SK-N-SH (cell line): ENCODE results near the gene WDR6. TPM values are rescaled to one million over a fixed set of nuclear protein-coding genes. Genes with fewer than 3 reads are reported as not detected.
"Not testable (repeated sequence)": the region's sequence is repeated elsewhere in the genome, so short reads cannot be mapped to it uniquely, and the experiment has no call there.

Experiments used
- CTCF ChIA-PET: fragments of 300-600, 350-600 bp; formaldehyde crosslinking; extraction: SDS; loops from one replicate; lab custom pipeline; 2021; lab: Yijun Ruan, JAX
- POLR2A ChIA-PET: fragments of 350-600 bp; sonication (Branson Sonifier 250); formaldehyde crosslinking; extraction: SDS; loops from one replicate; lab custom pipeline; 2020; ENCODE audit warnings: antibody characterized with exemption, inconsistent platforms; lab: Yijun Ruan, JAX
- DNase-seq: peaks from one replicate; pipeline ENCODE4 v3.0.0; 2012
- H2AFZ ChIP-seq: fragments of 200-600 bp; sonication (generic); 2 replicates; pipeline ENCODE4 v1.8.1; 2016; ENCODE audit warnings: antibody characterized with exemption, mild to moderate bottlenecking, low read depth
- H3F3A ChIP-seq: fragments of 200-600 bp; sonication (generic); replicated peaks from 2 replicates; pipeline ENCODE3; 2016; ENCODE audit warnings: antibody characterized with exemption, mild to moderate bottlenecking; ENCODE audit not compliant: insufficient read depth
- H3K27ac ChIP-seq, 2 experiments: fragments of 200-500 bp in 1 of 2; fragments of 200-600 bp in 1 of 2; sonication (Bioruptor generic) in 1 of 2; sonication (generic), shearing (Covaris generic) in 1 of 2; 2 replicates each; pipeline versions ENCODE4 v1.5.1 to v1.6.1; 2014 to 2016; ENCODE audit warnings: low read depth in 2 of 2, inconsistent platforms in 1 of 2, low read length in 1 of 2, mild to moderate bottlenecking in 1 of 2, mixed read lengths in 1 of 2
- H3K27me3 ChIP-seq: fragments of 200-600 bp; sonication (generic), shearing (Covaris generic); 2 replicates; pipeline ENCODE4 v1.6.1; 2016; ENCODE audit warnings: mixed run types; ENCODE audit not compliant: insufficient read depth
- H3K36me3 ChIP-seq, 2 experiments: fragments of 200-500 bp in 1 of 2; fragments of 200-600 bp in 1 of 2; sonication (Bioruptor generic) in 1 of 2; sonication (generic) in 1 of 2; replicated peaks in 1 of 2; 2 replicates each; pipeline versions ENCODE3 to v1.5.1; 2014 to 2016; ENCODE audit warnings: low read length in 1 of 2, mild to moderate bottlenecking in 1 of 2; ENCODE audit not compliant: insufficient read depth in 2 of 2, control insufficient read depth in 1 of 2
- H3K4me1 ChIP-seq, 2 experiments: fragments of 200-500 bp in 1 of 2; fragments of 200-600 bp in 1 of 2; sonication (Bioruptor generic) in 1 of 2; sonication (generic), shearing (Covaris generic) in 1 of 2; 2 replicates each; pipeline versions ENCODE4 v1.5.1 to v1.6.1; 2014 to 2016; ENCODE audit warnings: low read depth in 1 of 2, low read length in 1 of 2, mixed run types in 1 of 2; ENCODE audit not compliant: insufficient read depth in 2 of 2, control insufficient read depth in 1 of 2
- H3K4me2 ChIP-seq: fragments of 200-600 bp; sonication (generic), shearing (Covaris generic); 2 replicates; pipeline ENCODE4 v1.6.1; 2017; ENCODE audit warnings: mixed run types
- H3K4me3 ChIP-seq, 2 experiments: fragments of 200-500 bp in 1 of 2; fragments of 200-600 bp in 1 of 2; sonication (Bioruptor generic) in 1 of 2; sonication (generic), shearing (Covaris generic) in 1 of 2; 2 replicates each; pipeline versions ENCODE4 v1.5.1 to v1.8.1; 2014 to 2016; ENCODE audit warnings: low read depth in 2 of 2, inconsistent platforms in 1 of 2, low read length in 1 of 2, mild to moderate bottlenecking in 1 of 2, mixed read lengths in 1 of 2, moderate library complexity in 1 of 2
- H3K79me2 ChIP-seq: fragments of 200-600 bp; sonication (generic); 2 replicates; pipeline ENCODE4 v1.8.1; 2017; ENCODE audit warnings: mild to moderate bottlenecking; ENCODE audit not compliant: insufficient read depth
- H3K9ac ChIP-seq: fragments of 200-600 bp; sonication (generic); 2 replicates; pipeline ENCODE4 v1.6.1; 2017; ENCODE audit warnings: mixed run types
- H3K9me2 ChIP-seq: fragments of 200-600 bp; sonication (generic); 2 replicates; pipeline ENCODE4 v1.6.1; 2017; ENCODE audit warnings: mixed run types
- H3K9me3 ChIP-seq: fragments of 200-600 bp; sonication (generic); 2 replicates; pipeline ENCODE4 v1.6.1; 2017; ENCODE audit warnings: mixed run types, mild to moderate bottlenecking, moderate library complexity
- H4K20me1 ChIP-seq: fragments of 200-600 bp; sonication (generic); 2 replicates; pipeline ENCODE4 v1.6.1; 2017; ENCODE audit warnings: mild to moderate bottlenecking, mixed run types; ENCODE audit not compliant: insufficient read depth
- ELF1 ChIP-seq: IDR thresholded peaks from 2 replicates; pipeline ENCODE4 v1.4.0; 2012
- JUND ChIP-seq: IDR thresholded peaks from 2 replicates; pipeline ENCODE4 v1.4.0; 2012
- REST ChIP-seq: IDR thresholded peaks from 2 replicates; pipeline ENCODE4 v1.6.1; 2012; ENCODE audit warnings: mild to moderate bottlenecking, low read depth, low read length, moderate library complexity
- SIN3A ChIP-seq: IDR thresholded peaks from 2 replicates; pipeline ENCODE4 v1.6.1; 2012; ENCODE audit warnings: low read depth, mild to moderate bottlenecking, low read length, moderate library complexity, borderline replicate concordance
- SMC3 ChIP-seq: IDR thresholded peaks from 2 replicates; pipeline ENCODE4 v1.6.1; 2012; ENCODE audit warnings: low read depth, low read length, improper control_type of control experiment
- TEAD4 ChIP-seq: IDR thresholded peaks from 2 replicates; pipeline ENCODE4 v1.4.0; 2012; ENCODE audit warnings: mild to moderate bottlenecking, borderline replicate concordance; ENCODE audit not compliant: insufficient read depth
- WGBS: methylation state at CpG from one replicate; pipeline ENCODE4 v1.1.6; 2017; ENCODE audit warnings: low lambda C conversion rate; 5-methylcytosine and 5-hydroxymethylcytosine counted together
- polyA plus RNA-seq, 3 experiments: library from polyadenylated mRNA; depleted of rRNA; stranded (reverse); fragments of >200 nt; gene quantifications; 2 replicates each; pipeline ENCODE4 v1.2.3, GENCODE V29; 2012
- TF ChIP-seq, protein P1 (sequence below): fragments of 150-350 bp; IDR thresholded peaks from 2 replicates; pipeline ENCODE4 v1.6.1; 2016; ENCODE audit warnings: mild to moderate bottlenecking, low read depth, low read length

The WDR6 gene
- polyA plus RNA-seq, 1 of the 3 experiments (the other 2 are of a cell fraction): 230 TPM

DNA sequence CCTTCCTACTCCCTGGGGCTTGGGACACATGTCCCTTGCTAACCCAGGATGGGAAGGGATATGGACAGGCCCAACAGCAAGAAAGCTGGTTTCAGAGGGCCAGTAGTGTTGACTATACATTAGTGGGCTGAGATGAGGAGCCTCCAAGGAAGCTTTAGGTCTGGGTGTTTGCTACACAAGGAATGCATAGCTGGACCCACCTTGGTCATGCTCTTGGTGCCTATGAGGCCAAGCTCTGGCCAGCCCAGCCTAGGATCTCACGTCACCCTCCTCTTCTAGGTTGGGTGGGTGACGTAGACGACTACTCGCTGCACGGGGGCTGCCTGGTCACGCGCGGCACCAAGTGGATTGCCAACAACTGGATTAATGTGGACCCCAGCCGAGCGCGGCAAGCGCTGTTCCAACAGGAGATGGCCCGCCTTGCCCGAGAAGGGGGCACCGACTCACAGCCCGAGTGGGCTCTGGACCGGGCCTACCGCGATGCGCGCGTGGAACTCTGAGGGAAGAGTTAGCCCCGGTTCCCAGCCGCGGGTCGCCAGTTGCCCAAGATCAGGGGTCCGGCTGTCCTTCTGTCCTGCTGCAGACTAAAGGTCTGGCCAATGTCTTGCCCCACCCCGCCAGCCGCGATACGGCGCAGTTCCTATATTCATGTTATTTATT, 653 bp upstream of the WDR6 start:
- peak overlapping the region; percentile 78 to 97 for H3K4me3 ChIP-seq
- peaks cover 52% of the 10 kb centered on the region for H3K79me2 ChIP-seq
- H3K4me1 ChIP-seq: peaks cover 0 to 21% of the 10 kb centered on the region in 2 experiments; a peak in 2 of 4 replicates
- H3K4me2 ChIP-seq: peak overlapping the region; percentile 100
- DNase-seq: peak; percentile 49
- H2AFZ ChIP-seq: peak overlapping the region; percentile 77
- H3K9ac ChIP-seq: peak overlapping the region; percentile 100
- H3K27ac ChIP-seq: peak overlapping the region; percentile 92 to 96
- no peaks in the 10 kb centered on the region for H3K9me3 ChIP-seq
- H3F3A ChIP-seq: peaks cover 3% of the 10 kb centered on the region
- peaks cover 3 to 4% of the 10 kb centered on the region in 2 experiments for H3K36me3 ChIP-seq
- ChIA-PET CTCF (interaction anchor here (0.8 to 4.4 kb wide), 11 partner anchors 8 to 323 kb away, joined by 3 to 39 read pairs (median 9); partner anchors contain the start of genes DALRD3, IMPDH2, NDUFAF3 and P4HTM), POLR2A (interaction anchor here (0.5 to 4.4 kb wide), 14 partner anchors 9 to 343 kb away, joined by 3 to 80 read pairs (median 7); partner anchors contain the start of genes DALRD3, IMPDH2, NDUFAF3 and QRICH1)
- no peak for TF ChIP-seq TEAD4
- no peak for TF ChIP-seq JUND
- TF ChIP-seq ELF1: no peak
- no peak for TF ChIP-seq SIN3A
- no peak for TF ChIP-seq REST
- H3K9me2 ChIP-seq: no peaks in the 10 kb centered on the region
- H3K27me3 ChIP-seq: no peaks in the 10 kb centered on the region
- peaks cover 34% of the 10 kb centered on the region for H4K20me1 ChIP-seq
- WGBS: 7% methylated on average over 7 of the region's 32 CpGs

- Histone ChIP-seq H3K9me2 (no peaks in the 10 kb centered on the region), H3K9ac (peak overlapping the region; percentile 100), H3K4me2 (peak overlapping the region; percentile 100), H3K27me3 (no peaks in the 10 kb centered on the region), H3K79me2 (peaks cover 66% of the 10 kb centered on the region), H3K4me1 (peaks cover 0 to 18% of the 10 kb centered on the region in 2 experiments; a peak in 2 of 4 replicates), H4K20me1 (peaks cover 48% of the 10 kb centered on the region), H2AFZ (peak overlapping the region; percentile 84), H3K36me3 (peaks cover 4 to 17% of the 10 kb centered on the region in 2 experiments), H3K4me3 (peak overlapping the region; percentile 78 to 97), H3F3A (peaks cover 3% of the 10 kb centered on the region), H3K9me3 (no peaks in the 10 kb centered on the region), H3K27ac (peak overlapping the region; percentile 96 to 98)
- WGBS: 16% methylated on average over 29 of the region's 41 CpGs
- peak; percentile 92 for DNase-seq
- ChIA-PET CTCF (interaction anchor here (0.8 to 4.4 kb wide), 13 partner anchors 9 to 325 kb away, joined by 3 to 39 read pairs (median 5); partner anchors contain the start of genes DALRD3, IMPDH2, NDUFAF3 and P4HTM), POLR2A (interaction anchor here (0.8 to 4.4 kb wide), 12 partner anchors 9 to 462 kb away, joined by 3 to 80 read pairs (median 11); partner anchors contain the start of genes DAG1, DALRD3, IMPDH2 and IP6K2)
- TF ChIP-seq SMC3: peak; percentile 2; the same call in 1 of the 2 replicates
- TF ChIP-seq, protein P1, sequence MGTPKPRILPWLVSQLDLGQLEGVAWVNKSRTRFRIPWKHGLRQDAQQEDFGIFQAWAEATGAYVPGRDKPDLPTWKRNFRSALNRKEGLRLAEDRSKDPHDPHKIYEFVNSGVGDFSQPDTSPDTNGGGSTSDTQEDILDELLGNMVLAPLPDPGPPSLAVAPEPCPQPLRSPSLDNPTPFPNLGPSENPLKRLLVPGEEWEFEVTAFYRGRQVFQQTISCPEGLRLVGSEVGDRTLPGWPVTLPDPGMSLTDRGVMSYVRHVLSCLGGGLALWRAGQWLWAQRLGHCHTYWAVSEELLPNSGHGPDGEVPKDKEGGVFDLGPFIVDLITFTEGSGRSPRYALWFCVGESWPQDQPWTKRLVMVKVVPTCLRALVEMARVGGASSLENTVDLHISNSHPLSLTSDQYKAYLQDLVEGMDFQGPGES: no peak
These were observed 759 bp downstream of the WDR6 start for GRCh38 chr3:49007771-49008528.

- peaks cover 0 to 18% of the 10 kb centered on the region in 2 experiments; a peak in 2 of 4 replicates for H3K4me1 ChIP-seq
- H3F3A ChIP-seq, H3K9me2 ChIP-seq, H3K27me3 ChIP-seq, DNase-seq, H2AFZ ChIP-seq, H3K9me3 ChIP-seq: not testable (repeated sequence)
- H3K36me3 ChIP-seq: peaks cover 4 to 24% of the 10 kb centered on the region in 2 experiments
- H3K27ac ChIP-seq: peak overlapping the region in 1 of 2 experiments; percentile 38; a peak in 2 of 4 replicates
- H3K79me2 ChIP-seq: peaks cover 72% of the 10 kb centered on the region
- peak overlapping the region; percentile 100 for H3K9ac ChIP-seq
- peak overlapping the region; percentile 100 for H3K4me2 ChIP-seq
- H4K20me1 ChIP-seq: peaks cover 55% of the 10 kb centered on the region
- CTCF ChIA-PET: interaction anchor here (0.8 to 4.4 kb wide), 6 partner anchors 9 to 86 kb away, joined by 3 to 39 read pairs (median 12); partner anchors contain the start of genes DALRD3, NDUFAF3, P4HTM and QRICH1
- 96% methylated on average over 5 of the region's 5 CpGs for WGBS
- H3K4me3 ChIP-seq: peak overlapping the region; percentile 78 to 97
- POLR2A ChIA-PET: interaction anchor here (2.7 to 4.4 kb wide), 4 partner anchors 8 to 20 kb away, joined by 14 to 80 read pairs (median 45); partner anchors contain the start of genes DALRD3, IMPDH2 and NDUFAF3
These were observed 1.4 kb downstream of the WDR6 start for GRCh38 chr3:49008627-49009026.
